NCI-H1105 (cell line): Measurements from ENCODE around the gene STAC2.
"Not testable (repeated sequence)": the region's sequence is repeated elsewhere in the genome, so short reads cannot be mapped to it uniquely, and the experiment has no call there.

ENCODE experiments used
- DNase-seq: peaks from one replicate; lab custom pipeline; 2025; lab: John Stamatoyannopoulos, UW

STAC2 gene

DNA sequence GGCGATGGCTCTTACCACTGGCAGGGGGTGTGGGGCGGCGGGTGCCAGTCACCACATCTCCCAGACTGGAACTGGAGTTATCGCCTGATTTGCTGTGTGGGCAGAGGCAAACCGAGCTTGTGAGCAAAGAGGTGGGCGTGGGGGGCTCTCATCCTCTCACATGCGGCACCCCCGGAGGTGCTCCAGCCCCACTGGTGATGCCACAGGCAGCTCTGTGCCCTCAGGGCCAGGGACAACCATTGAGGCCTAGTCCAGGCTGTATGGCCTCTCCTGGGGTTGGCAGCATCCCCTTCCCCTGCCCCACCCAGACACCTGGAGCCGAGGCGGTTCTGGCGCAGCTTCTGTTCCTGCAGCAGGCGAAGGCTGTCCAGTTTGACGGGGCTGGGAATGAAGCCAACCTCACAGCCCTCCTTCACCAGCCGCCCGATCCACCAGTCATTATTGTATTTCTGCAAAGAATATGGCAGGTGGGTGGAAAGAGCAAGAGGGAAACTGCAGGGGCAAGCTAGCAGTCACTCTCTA is 39.2 kb downstream of the STAC2 start:
- DNase-seq = peak; percentile 55

DNA sequence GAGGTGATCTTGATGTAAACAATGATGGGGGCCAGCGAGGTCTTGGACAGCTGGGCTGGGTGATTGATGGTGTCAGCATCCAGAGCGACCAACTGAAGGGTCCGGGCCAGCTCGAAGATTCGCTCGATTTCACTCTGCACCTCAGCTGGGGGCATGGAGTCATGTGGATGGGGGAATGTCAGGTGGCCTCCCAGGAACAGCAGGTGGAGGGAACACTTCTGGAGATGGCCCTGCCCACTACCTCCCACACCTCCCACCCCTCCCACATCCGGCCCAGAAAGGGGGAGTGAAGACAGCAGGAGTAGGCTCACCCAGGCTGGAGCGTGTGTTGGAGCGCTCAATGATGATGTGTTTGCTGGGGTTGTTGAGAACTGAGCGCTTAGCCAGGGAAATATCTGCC is 42.0 kb downstream of the STAC2 start:
- DNase-seq = no peak

DNA sequence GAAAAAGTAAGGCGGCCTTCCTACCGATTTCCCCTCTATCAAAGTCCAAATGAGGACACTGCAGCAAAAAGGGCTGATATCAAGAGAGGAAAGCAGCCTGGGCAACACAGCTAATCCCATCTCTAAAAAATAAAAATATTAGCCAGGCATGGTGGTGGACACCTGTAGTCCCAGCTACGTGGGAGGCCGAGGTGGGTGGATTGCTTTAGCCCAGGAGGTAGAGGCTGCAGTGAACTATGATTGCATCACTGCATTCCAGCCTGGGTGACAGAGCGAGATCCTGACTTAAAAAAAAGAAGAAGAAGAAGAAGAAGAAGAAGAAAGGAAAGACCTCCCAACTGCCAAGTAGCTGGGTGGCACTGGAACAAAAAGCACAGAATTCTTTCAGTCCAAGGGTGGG is 42.7 kb downstream of the STAC2 start:
- DNase-seq = no peak

DNA sequence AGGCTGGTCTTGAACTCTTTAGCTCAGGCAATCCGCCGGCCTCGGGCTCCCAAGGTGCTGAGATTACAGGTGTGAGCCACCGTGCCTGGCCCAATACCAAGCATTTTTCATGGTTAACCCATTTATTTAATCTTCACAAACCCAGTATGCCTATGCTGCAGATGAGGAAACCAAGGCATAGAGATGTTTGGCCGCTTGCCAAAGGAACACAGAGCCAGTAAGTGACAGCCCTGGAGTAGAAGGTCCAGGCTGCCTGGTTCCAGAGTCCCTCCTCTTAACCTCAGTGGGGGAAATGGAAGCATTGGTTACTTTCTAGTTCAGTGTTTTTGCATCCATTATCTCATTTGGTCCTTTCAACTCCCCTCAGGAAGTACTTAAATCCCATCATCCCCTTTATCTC is 44.4 kb downstream of the STAC2 start:
- no peak for DNase-seq

DNA sequence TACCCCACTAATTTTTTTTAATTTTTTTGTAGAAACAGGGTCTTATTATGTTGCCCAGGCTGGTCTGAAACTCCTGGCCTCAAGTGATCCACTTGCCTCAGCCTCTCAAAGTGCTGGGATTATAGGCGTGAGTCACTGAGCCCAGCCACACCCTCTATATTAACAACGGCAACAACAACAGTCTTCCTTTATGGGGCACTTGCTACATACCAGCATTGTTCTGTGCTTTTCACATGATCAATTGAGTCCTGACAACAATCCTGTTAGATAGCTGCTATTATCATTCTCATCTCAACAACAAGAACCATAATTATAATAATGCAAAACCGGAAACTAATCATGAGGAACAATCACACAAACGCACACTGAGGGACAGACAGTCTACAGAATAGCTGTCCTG is 47.2 kb downstream of the STAC2 start:
- DNase-seq = no peak

DNA sequence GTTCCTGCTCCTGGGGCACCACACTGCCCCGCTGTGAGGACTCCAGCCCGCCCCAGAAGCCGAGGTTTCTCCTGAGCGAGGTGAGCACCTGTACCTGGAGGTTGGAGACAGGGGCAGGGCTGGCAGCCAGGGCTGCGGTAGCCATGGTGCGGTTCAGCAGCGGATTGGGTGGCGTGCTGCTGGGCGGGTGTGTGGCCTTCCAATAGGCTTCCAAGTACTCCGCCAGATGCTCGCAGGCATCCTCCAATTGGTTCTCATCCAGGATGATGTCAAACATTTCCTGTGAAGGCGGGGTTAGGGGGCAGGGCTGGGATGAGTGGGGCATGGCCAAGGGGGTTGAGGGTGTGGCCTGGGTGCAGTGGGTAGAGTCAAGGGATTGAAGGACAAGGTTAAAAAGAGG is 48.5 kb downstream of the STAC2 start:
- DNase-seq = no peak

DNA sequence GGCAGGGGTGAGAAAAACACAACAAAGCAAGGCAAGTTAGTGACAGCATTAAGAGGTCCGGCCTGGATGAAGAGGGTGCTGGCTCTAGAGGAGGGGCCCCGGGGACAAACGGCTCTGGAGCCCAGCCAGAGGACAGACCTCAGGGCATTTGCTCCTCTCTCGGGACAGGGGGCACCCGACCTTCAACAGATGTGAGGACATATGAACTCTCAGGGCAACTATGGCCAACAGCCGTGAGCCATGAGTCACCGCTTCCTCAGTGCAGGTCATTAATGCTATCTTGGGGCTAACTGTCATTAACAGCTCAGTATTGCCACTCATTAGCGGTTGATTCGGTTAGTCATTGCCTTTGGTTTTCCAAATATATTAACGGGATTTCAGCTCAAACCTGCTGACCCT is 50.1 kb downstream of the STAC2 start:
- no peak for DNase-seq

DNA sequence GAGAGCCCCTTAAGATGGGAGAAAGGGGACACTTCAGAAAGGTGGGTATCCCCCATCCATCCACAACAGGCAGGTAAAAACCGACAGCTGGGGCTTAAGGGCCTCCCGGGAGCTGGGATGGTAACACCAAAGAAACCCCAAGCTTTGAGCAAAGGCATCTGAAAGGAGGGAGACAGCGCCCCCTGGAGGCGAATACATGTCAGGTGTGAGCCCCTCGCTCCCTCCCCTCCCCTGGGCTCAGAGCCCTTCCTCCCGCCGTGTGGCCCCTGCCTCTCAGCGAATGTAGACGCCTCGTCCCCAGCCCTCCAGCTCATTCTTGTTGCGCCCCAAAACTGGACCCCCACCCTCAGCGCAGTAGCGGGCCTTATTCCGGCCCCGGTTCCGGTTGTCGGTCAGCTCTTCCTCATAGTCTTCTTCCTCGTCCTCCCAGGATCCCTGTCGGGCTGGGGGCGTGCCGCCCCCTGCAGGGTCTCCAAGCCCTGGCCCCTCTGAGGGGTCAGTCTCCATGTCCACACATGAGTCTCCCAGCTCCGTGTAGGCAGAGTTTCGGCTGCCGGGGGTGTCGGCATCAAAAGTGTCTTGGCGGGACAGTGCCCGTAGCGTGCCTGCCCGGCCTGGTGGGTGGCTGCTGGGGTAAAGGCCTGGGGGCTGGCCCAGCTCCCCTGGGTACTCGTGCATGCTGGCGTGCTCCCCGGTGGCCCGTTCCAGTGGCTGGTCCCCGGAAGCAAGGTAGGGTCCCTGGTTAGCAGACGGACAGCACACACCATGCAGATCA is 50.6 kb downstream of the STAC2 start:
- peak; percentile 55 for DNase-seq

DNA sequence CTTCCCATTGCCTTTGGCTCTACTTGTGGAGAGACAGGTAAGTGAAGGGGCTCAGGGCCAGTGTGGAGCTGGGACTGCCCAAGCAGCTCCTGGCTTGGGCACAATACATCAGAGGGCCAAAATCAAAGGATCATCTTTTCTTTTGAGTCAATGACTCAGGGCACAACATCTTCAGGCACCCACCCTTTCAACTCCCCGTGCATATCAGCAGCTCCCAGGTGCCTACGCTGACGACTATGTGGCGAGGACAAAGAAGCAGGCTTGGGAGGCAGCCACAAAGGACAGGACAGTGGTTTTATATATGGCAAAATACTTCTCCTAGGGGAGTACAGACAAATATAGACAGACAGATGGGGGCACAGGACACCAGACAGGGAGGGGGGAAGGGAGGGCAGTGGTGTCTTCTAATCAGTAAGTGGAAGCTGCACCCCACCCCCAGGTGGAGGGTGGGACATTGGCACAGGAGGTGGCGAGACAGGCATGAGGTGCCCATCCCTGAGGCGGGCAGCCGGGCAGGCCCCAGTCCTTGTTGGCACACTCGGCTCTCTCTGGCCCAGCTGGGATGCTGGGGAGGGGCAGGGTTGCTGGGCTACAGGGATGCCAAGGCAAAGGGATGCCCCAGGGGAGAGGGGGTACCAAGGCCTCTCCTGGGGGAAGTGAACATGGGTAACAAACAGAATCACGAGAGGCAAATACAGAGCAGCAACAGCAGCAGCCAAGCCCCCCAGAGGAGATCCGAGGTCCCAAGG is 52.0 kb downstream of the STAC2 start:
- no peak for DNase-seq

DNA sequence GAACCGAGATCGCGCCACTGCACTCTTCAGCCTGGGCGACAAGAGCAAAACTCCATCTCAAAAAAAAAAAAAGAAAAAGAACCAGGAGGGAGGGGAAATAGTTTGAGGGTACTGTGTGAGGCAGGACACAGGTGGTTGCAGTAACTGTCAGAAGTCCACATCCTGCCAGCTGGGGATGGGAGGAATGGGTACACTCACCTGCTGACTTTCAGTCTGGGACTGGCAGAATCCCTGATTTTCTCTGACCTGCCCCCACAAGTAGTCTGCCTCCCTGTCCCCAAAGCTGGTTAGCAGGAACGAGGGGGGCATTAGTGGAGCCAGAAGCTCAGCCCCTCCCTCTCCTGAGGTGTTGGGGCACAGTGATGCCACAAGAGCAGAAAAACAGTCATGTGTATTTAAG is 52.7 kb downstream of the STAC2 start:
- no peak for DNase-seq

DNA sequence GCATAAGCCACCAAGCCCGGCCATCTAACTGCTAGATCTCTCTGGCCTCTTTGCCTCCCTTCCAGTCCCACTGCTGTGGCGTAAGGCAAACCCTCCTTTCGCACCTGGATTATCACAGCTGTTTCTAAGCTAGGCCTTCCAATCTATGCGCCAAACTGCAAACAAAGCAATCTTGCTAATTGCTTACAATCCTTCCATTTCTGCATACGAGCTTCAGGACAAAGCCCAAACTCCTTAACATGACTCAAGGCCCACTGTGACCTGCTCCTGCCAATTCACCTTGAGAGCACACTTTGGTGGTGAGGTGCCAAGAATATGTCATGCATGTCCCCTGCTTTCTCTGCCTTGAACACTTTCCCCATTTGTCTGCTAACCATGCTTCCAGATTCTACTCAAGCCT is 53.8 kb downstream of the STAC2 start:
- DNase-seq = no peak

DNA sequence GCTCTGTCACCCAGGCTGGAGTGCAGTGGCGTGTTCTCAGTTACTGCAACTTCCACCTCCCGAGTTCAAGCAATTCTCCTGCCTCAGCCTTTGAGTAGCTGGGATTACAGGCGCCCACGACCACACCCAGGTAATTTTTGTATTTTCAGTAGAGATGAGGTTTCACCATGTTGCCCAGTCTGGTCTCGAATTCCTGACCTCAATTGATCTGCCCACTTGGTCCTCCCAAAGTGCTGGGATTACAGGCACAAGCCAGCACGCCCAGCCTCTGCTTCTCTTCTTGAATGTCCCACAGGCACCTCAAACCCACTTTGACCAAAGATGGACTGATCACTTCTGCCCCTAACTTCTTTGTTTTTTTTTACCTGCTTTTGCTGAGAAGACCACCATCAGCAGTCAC is 55.2 kb downstream of the STAC2 start:
- no peak for DNase-seq

DNA sequence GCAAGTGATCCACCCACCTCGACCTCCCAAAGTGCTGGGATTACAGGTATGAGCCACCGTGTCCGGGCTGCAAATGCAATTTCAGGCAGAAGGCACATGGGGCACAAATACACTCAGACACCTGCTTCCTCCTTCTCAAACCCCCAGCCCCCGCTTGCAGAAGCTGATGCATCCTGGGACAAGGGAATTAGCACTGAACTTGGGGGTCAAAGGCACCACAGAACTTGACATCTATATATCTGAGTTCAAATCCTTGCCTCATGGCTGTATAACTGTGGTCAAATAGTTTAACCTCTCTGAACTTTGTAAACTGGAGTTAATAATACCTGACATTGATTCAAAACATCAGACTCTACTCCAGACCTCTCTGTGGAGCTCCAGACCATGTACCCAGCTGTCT is 55.6 kb downstream of the STAC2 start:
- no peak for DNase-seq

DNA sequence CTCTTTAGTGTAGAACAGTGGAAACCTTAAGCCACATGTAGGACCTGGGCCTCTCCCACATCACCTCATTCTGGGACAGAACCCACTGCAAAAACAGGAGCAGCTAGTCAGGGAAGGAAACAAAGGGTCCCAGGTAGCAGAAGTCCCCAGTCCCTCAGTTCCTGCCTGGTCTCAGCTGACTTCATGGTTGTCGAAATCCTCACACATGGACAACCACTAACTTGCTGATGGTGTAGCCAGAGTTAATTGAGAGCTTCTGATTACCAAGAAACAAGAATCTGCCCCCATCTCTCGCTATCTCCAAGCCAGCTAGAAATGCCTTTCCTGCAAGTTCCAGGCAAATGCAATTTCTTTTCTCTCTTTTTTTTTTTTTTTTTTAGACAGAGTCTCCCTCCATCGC is 56.2 kb downstream of the STAC2 start:
- DNase-seq = no peak

DNA sequence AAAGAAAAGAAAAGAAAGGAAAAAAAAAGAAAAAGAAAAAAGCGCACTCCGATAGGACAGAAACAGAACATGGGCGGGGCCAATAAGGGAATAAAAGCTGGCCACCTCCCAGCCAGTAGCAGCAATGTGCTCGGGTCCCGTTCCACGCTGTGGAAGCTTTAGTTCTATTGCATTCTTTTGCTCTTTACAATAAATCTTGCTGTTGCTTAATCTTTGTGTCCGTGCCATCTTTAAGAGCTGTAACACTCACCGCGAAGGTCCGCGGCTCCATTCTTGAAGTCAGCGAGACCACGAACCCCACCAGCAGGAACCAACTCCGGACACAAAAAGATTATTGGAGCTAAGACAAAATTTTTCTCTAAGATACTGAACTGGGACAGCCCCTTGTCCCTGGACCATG is 56.6 kb downstream of the STAC2 start:
- DNase-seq = no peak

DNA sequence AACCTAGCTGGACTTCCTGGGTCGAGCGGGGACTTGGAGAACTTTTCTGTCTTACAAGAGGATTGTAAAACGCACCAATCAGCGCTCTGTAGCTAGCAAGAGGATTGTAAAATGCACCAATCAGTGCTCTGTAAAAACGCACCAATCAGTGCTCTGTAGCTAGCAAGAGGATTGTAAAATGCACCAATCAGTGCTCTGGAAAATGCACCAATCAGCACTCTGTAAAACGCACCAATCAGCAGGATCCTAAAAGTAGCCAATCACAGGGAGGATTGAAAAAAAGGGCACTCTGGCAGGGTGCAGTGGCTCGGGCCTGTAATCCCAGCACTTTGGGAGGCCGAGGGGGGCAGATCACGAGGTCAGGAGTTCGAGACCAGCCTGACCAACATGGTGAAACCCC is 57.2 kb downstream of the STAC2 start:
- DNase-seq = not testable (repeated sequence)

DNA sequence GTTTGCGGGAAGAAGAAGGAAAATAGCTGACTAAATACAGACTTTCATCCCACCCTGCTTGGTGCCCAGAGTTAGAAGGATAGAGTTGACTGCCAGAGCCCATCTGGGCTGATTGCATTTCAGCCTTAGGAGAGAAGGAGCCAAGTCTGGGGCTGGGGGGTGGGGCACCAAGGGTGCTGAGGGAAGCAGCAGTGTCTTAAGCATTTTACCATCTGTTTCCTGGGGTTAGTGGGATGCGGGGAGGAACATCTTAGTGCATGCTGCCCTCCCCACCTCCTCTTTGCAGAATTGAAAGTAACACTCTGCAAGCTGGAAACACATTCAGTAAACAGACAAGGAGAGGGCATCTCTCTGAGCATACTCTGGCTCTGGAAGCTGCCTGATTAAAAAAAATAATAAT is 58.3 kb downstream of the STAC2 start:
- no peak for DNase-seq

DNA sequence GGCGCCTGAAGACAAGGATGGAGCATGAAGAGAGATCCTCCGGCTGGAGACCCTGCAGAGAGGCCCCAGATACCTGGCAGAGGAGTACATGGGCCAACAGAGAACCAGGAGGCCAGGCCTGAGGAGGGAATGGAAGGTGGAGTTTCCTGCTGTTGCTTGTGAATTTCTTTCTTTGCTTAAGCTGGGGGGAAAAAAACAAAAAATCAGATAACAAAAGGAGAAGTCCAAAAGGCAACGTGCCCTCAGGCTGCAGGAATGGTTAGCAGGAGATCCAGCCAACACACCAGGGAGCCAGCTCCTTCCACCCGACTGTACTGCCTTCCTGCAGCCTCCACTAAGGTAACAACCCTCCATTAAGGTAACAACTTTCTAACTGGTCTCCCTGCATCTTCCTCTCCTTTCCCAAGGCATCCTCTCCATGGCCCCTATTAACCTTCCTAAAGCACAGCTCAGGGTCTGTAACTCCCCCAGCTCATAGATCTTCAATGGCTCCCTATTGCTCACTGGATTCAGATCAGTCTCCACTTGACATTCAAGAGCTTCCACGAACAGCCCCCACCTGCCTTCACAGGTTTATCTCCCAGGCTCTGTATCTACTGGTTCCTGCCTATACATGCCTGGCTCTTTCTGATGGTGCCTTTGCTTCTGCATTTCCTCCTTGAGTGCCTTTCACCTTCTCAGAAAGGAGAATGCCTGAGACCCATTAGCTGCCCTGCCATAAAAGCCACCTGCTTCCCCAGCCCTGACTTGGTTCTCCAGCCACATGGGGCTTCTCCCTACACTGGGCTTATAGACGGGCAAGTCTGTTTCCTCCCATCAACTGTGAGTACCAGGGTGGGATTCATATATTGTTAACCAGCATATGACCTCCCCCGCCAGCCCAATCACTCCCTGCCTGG is 59.1 kb downstream of the STAC2 start:
- DNase-seq = no peak

DNA sequence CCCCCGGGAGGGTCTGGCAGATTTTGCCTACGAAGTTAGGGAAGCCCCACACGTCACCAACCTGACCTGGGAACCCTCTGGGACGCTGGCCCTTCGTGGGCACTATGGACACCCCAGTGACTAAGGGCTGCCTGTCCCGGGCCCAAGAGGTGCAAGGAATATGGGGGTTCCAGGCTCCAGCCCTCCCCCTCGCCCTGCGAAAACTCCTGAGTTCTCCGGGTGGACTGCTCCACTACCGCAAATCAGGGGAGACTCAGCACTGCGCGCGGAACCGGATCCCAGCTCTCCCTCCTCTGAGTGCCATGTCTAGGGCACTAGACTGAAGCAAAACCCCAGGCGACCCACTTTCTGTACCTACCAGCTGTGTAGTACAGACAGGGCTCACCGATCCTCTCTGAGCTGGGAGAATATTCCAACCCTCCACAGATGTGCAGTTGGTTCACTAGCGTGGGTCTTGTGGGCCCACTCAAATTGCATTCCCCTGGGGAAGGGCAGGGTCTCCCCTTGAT is 59.9 kb downstream of the STAC2 start, which contains the start of gene ARL5C:
ARL5C (minus strand) TSS at position 321 of the 509 bp plus-strand sequence. CDS start 401 bp downstream, outside the sequence.
- no peak for DNase-seq

DNA sequence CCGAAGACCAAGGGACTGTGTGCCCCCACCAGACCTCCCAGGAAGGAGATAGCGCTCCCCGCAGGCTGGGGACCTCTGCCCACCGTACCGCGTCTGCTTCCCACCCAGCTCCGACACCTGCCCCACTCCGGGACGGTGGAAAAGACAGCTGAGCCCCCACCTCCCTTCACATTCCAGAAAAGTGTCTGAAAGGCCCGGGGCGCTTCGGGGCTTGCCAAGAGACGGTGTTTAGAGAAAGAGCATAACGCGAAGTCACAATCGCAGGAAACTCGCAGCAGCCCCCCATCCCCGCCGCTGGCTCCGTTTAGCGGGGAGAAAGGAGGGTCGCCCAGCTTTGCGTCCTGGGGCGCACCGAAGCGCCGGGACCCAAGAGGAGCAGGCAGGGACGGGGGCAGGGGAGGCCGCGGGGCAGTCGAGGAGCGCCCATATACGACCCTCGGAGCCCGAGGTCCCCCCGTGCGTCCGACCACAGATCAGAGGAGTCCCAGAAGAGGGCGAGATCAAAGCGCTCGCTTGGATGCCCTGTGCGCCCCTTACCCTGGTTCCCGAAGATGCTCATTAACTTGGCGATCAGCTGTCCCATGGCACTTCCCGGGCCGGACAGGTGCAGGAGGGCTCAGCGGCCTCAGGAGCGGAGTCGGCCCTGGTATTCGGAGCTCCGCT is 60.4 kb downstream of the STAC2 start:
- DNase-seq = no peak

DNA sequence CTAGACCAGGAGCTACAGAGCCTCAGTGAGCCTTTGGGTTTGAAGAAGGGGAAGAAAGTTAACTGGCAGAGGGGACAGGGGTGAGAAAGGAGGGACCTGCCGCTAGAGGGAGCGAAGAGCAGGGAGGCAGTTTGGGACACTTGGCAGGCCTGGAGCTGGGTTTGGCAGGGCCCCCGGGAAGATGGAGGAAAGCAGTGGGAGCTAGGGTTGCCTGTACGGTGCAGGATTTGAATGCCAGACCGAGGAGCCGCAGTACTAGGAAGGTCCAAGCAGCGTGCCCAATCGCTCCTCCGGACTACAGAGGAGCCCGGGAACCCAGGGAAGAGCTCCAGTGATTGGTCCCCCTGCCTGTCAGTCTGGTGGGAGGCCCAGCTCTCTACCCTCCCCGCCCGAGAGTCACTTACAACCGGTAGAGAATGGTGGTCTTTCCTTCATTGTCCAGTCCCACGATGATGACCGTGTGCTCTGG is 61.0 kb downstream of the STAC2 start:
- no peak for DNase-seq
